GM21367 (cell line): Measurements from ENCODE around the gene SUSD6.
"Not testable (repeated sequence)": the region's sequence is repeated elsewhere in the genome, so short reads cannot be mapped to it uniquely, and the experiment has no call there.

Source experiments
- ATAC-seq: cut with Tn5 transposase; IDR thresholded peaks from one replicate; pipeline ENCODE4 v1.9.1; 2021; ENCODE audit not compliant: unreplicated experiment

The SUSD6 gene

DNA sequence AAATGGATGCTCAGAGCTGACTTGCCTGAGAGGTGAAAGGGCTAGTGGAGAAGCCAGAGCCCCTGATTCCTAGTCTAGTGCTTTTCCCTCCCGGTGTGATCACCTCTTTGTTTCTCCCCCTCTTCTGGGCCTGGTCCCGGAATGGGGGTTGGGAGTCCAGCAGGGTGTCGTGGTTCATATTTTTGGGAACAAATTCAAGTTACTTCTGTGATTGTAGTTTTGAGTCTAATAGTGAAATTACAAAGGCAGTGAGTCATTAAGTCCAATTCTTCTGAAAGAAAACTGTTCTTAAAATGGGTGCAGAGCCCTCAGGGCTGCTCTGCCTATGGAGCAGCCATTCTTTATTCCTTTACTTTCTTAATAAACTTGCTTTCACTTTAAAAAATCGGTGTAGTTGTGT lies 7.6 kb downstream of the SUSD6 start:
- ATAC-seq: no peak

DNA sequence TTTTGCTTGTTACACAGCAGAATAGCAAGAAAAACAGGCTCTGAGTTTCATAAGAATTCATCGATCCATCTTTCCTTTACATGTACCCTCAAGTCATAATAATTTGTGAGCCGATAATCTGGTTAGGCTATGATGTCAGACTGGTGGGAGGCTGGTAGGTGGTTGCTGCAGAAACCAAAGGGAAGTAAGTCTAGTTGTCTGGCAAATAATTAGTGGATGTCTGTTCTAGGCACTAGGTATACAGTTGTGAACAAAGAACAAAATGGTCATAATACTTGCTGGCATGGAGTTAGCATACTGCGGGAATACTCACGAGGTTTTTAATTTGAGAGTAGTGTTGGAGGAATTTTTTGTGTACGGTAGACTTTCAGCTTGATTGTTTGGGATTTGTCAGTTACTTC lies 8.8 kb downstream of the SUSD6 start:
- ATAC-seq: no peak

DNA sequence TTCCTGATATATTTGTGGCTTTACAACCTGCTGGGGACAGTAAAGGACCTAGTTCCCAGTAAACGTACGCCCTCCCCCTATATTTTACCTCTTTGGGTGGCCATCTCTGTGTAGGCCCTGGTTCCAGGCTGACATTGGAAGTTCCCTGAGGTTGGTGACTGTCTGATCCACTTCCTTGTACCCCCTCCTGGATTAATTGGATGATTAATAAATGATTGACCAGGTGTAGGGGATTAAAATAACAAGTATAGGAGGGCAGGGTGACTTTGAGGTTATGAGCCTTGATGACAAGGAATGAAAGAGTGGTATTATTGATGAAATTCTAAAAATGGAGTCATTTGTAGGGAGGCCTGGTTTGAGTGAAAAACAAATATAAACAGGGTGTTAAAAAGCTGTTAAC lies 9.6 kb downstream of the SUSD6 start:
- no peak for ATAC-seq

DNA sequence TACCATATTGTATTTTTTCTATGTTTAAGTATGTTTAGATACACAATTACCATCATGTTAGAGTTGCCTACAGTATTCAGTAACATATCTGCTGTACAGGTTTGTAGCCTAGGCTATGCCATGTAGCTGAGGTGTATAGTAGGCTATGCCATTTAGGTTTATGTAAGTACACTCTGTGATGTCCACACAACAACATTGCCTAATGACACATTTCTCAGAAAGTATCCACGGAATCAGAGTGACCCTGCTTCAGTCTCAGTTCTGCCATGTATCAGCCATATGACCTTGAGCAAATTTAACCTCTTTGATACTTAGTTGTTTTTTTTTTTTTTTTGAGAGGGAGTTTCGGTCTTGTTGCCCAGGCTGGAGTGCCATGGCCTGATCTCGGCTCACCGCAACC lies 12.7 kb downstream of the SUSD6 start:
- ATAC-seq: no peak

DNA sequence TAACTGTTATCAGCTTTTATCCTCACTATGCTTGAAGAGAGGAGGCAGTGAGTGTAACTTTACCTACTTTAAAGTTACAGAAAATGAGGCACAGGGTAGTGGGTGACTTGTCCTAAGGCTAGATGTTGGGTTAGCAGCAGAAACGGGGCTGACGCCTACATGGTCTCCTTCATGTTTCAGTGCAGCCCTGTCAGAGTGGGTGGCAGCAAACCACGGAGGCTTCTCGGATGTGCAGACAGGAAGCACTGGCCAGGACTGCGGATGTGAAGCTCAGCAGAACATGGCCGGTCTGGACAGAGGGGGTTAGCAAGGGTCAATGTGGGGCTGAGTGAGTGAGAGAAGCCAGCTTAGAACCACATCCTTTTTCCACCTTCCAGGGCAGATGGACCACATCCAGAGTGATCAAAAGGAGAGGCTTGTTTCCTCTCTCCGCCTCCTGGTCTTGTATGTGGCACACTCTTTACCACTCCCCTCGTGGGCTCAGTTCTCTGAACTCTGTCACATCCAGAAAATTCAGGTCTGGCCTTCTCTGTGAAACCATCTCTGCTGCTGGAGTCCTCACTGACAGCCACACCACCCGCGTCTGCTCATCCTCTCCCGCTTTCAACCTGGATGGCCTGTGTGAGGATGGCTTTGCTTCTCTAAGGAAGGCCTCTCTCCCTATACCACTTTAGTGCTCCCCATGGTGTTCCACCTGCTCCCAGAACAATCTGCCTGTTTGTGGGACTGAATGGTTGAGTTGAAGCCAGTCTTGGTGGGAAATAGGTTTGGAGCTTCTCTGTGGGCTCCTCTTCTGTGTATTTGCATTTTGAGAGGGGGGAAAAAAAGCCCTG lies 14.1 kb downstream of the SUSD6 start:
- peak; percentile 80 for ATAC-seq

DNA sequence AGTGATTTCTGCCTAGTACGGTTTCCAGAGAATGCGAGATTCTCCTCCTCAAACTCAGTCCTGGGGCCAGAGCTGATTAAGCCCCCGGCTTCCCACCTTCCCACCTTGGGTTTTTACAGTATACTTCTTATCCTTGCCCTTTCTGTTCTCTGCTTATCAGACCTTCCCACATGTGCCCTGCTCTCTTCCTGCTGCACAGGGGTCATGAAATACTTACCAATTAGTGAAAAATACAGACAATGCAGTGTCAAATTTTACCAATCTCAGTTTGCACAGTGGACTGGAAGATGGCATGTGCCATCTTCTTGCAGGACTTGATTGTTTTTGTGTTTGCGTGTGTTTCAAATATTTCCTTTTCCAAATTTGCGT lies 14.7 kb downstream of the SUSD6 start:
- ATAC-seq: no peak

DNA sequence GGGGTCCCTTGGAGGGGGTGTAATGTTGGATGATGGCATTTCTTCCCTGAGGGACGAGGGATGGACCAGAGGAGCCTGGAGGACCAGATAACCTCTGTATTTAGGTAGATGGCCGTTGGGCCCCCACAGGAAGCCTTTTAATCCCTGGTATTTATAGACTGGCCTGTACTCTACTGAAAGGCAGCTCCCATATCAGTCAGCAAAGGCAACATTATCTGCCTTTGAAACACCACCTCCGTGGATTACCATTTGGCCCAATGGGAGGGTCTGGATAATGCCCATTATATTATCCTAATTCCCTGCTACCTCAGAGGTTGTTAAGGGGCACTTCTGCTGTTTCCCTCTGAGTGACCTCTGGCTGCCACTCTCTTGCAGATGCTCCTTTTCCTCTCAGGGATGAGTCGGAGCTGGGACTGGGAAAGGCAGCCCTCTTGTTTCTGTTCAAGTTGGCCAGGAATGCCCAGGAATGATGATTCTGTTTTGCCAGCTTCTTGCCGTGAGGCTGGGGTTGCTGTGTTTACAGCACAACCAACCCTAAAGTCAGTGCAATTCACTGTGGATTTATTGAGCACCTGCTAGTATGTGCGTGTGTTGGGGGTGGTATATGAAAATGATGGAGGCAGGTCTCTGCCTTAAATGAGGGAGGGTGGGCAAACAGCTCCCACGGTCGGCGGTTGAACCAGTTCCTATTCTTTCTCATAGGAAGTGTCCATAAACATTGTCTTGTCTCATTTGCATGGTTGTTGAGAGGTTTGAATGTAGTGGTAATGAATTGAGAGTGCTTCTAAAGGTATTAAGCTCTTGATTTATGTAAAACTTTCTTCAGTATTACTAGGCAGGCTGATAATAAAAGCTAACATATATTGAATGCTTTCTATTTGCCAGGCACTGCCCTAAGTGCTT lies 18.1 kb downstream of the SUSD6 start:
- no peak for ATAC-seq

DNA sequence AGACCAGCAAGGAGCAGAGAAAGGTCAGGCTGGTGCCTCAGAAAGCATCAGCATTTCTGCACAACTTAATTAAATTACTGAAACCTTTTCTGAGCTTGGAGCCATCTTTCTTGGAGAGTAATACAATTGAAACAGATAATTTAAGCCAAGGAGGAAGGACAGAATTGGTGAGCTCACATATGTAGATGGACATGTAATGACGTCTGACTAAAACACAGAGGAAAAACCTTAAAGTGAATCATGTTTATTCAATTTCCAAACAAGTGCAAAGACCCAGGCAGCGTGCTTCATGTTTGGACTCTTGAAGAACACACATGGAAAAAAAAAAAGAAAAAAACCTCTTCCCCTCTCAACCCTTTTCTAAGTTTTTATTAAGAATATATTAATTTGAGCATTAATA lies 19.0 kb downstream of the SUSD6 start:
- no peak for ATAC-seq

DNA sequence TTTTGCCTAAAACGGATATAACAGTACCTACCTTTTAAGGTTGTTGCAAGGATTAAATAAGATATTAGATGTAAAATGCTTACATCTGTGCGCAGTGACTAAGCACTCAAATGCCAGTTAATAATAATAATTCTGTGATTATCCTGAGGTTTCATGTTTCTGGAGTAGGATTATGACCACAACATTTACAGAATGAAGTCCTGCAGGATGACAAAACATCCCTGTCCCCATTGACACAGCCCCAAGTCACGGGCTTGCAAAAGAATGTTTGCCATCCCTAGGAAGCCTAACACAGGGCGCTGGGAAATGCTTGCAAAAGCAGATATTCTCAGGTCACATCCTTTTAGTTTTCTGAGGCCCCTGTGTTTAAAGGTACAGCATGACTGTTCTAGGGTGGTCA lies 20.1 kb downstream of the SUSD6 start:
- no peak for ATAC-seq

DNA sequence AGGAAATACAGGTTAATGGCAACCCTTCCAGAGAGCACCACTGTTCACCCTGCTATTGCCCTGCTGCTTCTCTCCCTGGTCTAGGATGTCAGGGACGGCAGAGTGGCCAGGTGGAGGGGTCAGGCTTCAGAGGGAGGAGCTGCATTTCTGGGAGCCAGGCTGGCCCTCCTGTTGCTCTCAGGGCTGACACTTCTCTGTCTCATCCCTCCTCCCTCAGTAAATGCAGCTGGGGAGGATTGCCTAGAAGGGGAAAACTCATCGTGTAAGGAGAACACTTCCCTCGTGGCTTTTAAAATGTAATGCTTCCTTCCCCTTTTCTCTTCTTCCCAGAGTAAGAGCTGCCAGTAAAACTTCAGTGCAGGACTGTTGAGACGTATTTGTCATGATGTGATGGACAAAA lies 20.8 kb downstream of the SUSD6 start:
- no peak for ATAC-seq

DNA sequence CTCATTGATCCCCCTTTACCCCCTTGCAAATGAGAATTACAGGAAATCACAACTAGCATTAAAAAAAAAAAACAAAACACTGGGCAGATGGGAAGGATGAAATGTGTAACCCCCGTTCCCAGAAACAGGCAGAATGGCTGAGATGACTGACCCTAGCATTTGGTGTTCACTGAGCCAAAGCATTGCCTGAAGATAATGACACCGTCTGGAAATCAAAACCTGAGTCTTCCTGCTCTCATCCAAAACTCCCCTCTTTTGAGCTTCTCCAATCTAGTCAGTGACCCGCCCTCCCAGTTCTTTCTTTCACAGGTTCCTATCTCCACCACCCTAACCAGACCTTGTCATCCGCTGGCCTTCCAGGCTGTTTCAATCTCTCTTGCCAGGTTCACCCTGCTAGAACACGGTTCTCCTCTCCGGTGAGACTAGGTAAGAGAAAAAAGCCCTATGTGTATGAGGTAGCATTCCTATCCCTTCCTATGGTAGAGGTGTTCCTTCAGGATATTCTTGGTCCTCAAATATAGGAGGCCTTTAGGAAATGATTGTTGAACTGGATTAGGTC lies 21.3 kb downstream of the SUSD6 start:
- no peak for ATAC-seq

DNA sequence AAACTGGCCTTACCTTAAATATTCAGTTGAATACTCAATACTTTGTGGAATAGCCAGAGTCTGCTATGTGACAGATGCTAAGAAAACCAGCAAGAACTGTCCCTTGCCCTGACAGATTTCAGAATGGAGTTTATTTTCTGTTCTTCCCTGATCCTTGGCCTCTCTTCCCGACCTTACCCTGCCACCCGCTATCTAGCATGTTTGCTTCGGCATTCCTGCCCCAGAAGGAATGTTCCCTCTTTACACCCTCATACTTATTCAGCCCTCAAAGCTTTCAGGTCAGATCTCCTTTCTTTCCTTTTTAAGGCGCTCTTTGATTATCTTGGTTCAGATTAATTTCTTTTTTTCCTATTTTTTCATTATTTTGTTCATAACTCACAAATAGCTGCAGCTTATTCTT lies 21.8 kb downstream of the SUSD6 start:
- no peak for ATAC-seq

DNA sequence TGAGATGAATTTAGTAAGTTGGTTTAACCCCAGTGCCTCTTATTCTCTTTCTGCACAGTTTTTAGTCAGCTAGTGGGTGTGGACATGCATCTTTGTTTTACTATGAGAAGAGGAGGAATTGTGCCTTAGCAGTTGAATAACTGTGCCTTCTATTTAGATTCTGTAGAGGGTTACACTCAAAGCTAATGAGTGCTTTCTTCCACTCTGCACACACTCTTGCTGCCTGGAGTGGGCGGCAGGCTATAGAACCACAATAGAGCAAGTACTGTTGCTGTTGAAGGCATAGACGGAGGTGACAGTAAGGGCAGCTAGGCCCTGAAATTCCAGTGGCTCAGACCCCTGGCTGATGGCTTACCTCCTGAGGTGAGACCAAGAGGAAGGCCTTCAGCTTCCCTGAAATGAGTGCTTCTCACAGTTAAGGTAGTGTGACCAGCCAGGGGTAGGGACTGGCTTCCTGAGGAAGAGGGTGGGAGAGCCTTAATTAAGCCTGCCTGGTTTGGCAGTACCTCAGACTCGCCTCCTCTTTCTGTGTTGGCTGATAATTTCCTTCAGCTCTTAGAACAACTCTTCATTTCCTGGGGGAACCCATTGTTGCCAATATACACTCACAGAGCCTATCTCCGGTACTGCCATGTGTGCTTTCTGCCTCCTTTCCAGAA lies 24.7 kb downstream of the SUSD6 start:
- ATAC-seq: no peak

DNA sequence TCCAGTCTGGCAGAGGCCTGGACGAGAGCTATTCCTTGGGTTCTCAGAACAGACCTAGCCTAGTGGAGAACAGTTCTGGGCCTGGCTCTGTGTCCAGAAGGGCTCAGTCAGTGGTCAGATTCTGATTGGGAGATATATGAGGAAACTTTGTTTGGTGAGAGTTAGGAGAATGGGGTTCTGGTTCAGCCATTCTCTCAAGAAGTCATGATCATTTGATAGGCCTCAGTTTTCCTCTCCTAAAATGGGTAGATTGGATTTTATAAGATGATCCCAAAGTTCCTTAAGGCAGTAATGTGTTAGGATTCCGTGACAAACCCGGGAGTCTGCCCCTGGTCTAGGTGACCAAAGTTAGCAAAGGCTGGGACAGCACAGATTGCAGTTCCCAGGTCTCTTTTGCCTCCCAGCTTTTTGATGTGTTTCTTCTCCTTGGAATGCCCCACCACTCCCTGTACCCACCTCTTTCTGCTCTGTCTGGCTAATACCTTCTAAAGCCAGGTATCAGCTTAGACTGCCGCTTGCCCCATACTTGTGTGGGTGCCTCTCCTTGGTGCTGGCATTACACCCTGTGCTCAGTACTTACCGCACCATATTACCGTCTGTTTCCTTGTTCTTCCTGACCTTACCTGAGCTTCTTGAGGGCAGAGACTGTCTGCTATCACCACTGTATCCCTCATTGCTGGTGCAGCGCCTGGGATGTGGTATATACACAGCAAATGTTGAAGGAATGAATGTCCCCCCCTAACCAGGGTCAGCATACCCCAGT lies 25.5 kb downstream of the SUSD6 start:
- ATAC-seq: no peak

DNA sequence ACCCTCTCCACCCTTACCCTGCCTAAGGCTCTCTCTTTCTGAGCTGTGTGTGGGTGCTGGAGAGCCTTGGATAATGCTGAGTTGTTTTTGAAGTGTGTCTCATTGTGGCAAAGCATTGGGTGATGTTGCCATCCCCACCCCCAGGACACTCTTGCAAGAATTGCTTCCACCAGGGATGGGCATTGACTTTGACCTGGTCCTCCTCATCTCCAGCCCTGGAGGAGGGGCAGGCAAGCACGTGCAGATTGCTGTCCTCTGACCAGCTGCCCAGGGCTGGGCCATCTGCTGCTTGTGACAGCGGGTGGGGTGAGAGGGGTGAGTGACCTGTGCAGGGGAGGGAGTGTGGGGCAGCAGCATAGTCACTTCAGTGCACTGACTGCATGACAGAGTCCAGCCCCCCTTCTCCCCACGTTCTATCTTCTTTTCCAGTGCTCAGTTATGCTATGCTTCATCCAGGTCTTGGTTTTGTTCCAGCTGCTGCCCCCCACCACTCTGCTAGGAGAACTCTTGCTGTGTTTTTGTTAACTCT lies 26.2 kb downstream of the SUSD6 start:
- no peak for ATAC-seq

DNA sequence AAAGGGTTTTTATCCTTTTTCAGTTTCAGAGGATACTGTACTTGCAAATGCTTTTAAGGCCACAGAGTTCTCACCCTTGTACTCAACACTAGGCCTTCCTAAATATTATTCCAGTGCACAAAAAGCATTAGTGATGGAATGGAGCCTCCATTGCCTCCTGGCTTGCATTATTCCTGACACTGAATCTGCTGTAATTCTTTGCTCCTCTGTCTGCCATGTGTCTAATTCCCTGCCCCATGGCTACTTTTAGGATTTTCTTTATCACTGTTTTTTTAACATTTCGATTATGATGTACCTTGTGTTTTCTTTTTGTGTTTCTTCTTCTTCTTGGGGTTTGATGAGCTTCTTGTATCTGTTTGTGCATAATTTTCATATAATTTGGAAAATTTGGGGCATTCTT lies 29.5 kb downstream of the SUSD6 start:
- ATAC-seq: no peak

DNA sequence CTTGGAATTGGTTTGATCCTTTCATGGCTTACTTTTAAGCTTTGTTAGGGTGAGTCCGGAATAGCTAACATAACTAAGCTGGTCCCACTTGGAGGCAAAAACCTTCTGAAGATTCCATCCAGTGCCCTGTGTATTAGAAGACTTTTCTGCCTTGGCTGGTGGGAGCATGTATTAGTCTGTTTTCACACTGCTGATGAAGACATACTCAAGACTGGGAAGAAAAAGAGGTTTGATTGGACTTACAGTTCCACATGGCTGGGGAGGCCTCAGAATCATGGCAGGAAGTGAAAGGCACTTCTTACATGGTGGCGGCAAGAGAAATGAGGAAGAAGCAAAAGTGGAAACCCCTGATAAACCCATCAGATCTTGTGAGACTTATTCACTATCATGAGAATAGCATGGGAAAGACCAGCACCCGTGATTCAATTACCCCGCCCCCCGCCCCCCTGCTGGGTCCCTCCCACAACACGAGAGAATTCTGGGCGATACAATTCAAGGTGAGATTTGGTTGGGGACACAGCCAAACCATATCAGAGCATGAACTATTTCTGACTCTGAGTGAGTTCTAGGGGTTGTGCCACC lies 30.9 kb downstream of the SUSD6 start:
- not testable (repeated sequence) for ATAC-seq

DNA sequence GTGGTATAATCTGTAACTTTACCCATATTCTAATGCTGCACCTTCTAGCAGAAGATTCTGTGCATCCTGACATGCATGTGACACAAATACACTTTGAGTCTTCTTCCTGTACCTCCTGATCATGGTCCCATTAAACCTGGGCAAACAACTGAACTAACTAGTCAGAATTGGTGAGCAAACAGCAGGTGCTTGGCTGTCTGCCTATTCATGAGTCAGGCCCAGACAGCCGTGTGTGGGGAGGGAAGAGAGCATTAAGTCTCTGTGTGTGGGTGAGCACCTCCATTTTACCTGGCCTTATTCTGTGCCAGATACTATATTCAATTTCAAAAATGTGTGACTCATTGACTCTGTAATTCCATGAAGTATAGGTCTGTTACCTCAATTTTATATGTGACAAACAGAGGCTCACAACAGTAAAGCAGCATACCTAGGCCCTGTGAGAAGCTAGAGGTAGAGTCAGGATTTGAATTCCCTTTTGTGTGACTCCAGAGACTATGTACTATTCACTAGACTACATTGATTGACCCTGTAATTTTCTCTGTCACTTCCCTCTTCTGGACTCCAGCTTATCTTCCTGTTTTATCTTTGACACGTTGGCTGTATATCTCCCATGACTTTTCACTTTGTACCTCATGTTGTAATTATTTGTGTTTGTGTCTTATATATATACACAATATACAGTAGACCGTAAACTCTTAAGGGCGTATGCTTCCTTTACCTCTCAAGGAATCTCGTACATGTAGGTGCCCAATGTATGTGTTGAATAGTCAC lies 32.2 kb downstream of the SUSD6 start:
- no peak for ATAC-seq

DNA sequence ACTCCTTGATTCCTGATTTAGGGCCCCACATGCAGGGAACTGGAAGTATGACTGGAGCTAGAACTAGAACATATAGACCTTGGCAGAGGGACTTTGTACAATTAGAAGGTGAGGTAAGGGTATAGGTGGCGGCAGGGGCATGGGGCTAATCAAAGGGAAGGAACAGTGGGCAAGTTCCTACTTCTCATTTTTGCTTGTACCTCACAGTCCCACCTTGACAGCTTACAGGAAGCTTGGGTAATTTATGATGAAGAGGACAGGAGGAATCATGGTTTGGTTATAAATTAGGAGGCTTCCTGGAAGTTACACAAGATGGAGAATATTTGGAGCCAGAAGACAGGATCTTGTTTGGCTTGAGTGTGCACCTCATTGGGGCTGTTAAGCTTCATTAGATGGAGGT lies 33.4 kb downstream of the SUSD6 start:
- no peak for ATAC-seq
